MCF 10A (cell line): ENCODE measurements around the gene SP6. TPM values are rescaled to one million over a fixed set of nuclear protein-coding genes. Genes with fewer than 3 reads are reported as not detected.
A peak's percentile ranks its signal among the peaks of the same experiment; 100 is the strongest.

Experiments
- BruUV-seq: library from RNA; stranded (reverse); fragments of 400-500 nt; replicated peaks from 2 replicates; lab custom pipeline; 2021; lab: Mats Ljungman, UMichigan
- CTCF ChIA-PET: fragments of 300-600 bp; sonication (Branson Sonifier 250); formaldehyde crosslinking; extraction: SDS; loops from one replicate; lab custom pipeline; 2021; ENCODE audit warnings: antibody characterized with exemption, inconsistent platforms; lab: Yijun Ruan, JAX
- POLR2A ChIA-PET: fragments of 300-600, 350-650 bp; sonication (Branson Sonifier 250); formaldehyde crosslinking; extraction: SDS; loops from one replicate; lab custom pipeline; 2020; ENCODE audit warnings: antibody characterized with exemption, inconsistent platforms; lab: Yijun Ruan, JAX
- DNase-seq: peaks from one replicate; pipeline ENCODE4 v3.0.0-alpha.2; 2018; ENCODE audit not compliant: unreplicated experiment
- H3K27ac Mint-ChIP-seq: one replicate; pipeline ENCODE4 v1.8.0; 2022; ENCODE audit warnings: mild to moderate bottlenecking, low read depth, mixed read lengths; ENCODE audit not compliant: unreplicated experiment
- H3K27me3 Mint-ChIP-seq: one replicate; pipeline ENCODE4 v1.8.0; 2022; ENCODE audit warnings: mixed read lengths; ENCODE audit not compliant: insufficient read depth, unreplicated experiment
- H3K36me3 Mint-ChIP-seq: one replicate; pipeline ENCODE4 v1.8.0; 2022; ENCODE audit warnings: mild to moderate bottlenecking, moderate library complexity, mixed read lengths; ENCODE audit not compliant: insufficient read depth, unreplicated experiment
- H3K4me1 Mint-ChIP-seq: one replicate; pipeline ENCODE4 v1.8.0; 2022; ENCODE audit warnings: mixed read lengths; ENCODE audit not compliant: insufficient read depth, unreplicated experiment
- H3K4me3 Mint-ChIP-seq: one replicate; pipeline ENCODE4 v1.8.0; 2022; ENCODE audit warnings: mild to moderate bottlenecking, moderate library complexity, mixed read lengths; ENCODE audit not compliant: unreplicated experiment
- H3K9me3 Mint-ChIP-seq: one replicate; pipeline ENCODE4 v1.8.0; 2022; ENCODE audit warnings: mixed read lengths; ENCODE audit not compliant: unreplicated experiment
- CTCF ChIP-seq: fragments of 200-600 bp; IDR thresholded peaks from one replicate; pipeline ENCODE4 v1.8.0; 2022; ENCODE audit warnings: antibody characterized with exemption, mild to moderate bottlenecking; ENCODE audit not compliant: unreplicated experiment
- intact Hi-C: fragments of 100-400 bp; cut with micrococcal nuclease; formaldehyde crosslinking; loops from 2 replicates; pipeline ENCODE4 v1.14.1; 2022
- total RNA-seq: library from RNA; stranded (reverse); gene quantifications from 2 replicates; pipeline ENCODE4 v1.2.3, GENCODE V29; 2022

The SP6 gene
- total RNA-seq, 1 experiment from 2014 or later = 1.5 TPM

- CTCF ChIA-PET = interaction anchor here (0.5 to 15.4 kb wide), 11 partner anchors 10 to 149 kb away, joined by 3 to 523 read pairs (median 4); partner anchors contain the start of genes SCRN2 and SP6
- BruUV-seq = TSS peak; percentile 70
- H3K36me3 Mint-ChIP-seq = peaks cover 10% of the 10 kb centered on the region
These were observed 44.4 kb upstream of the SP6 start for GRCh38 chr17:47895347-47895855.

GRCh38 chr17:47894498-47895346 lies 43.8 kb upstream of the SP6 start:
- H3K9me3 Mint-ChIP-seq = no peaks in the 10 kb centered on the region
- no peaks in the 10 kb centered on the region for H3K27me3 Mint-ChIP-seq
- peaks cover 26% of the 10 kb centered on the region for H3K4me1 Mint-ChIP-seq
- no TSS peak for BruUV-seq
- H3K27ac Mint-ChIP-seq = peak overlapping the region; percentile 100
- intact Hi-C loops = no loop called here
- ChIA-PET CTCF (interaction anchor here (0.5 to 15.4 kb wide), 10 partner anchors 10 to 604 kb away, joined by 3 to 523 read pairs (median 4); partner anchors contain the start of genes SCRN2 and SP6), POLR2A (interaction anchor here (0.6 to 9.4 kb wide), 38 partner anchors 8 to 1613 kb away, joined by 3 to 178 read pairs (median 6); partner anchors contain the start of genes CDK5RAP3, KPNB1, LRRC46 and MRPL10)
- peak overlapping the region; percentile 97 for H3K4me3 Mint-ChIP-seq
- no peak for DNase-seq
- TF ChIP-seq CTCF = no peak
- peaks cover 10% of the 10 kb centered on the region for H3K36me3 Mint-ChIP-seq

More at GRCh38 chr17:47895347-47895855, 44.4 kb upstream of the SP6 start:
- no peak for DNase-seq
- H3K27me3 Mint-ChIP-seq = no peaks in the 10 kb centered on the region
- POLR2A ChIA-PET = interaction anchor here (0.5 to 9.4 kb wide), 47 partner anchors 9 to 760 kb away, joined by 3 to 178 read pairs (median 5); partner anchors contain the start of genes CDK5RAP3, KPNB1, LRRC46 and MRPL10
- peak overlapping the region; percentile 97 for H3K4me3 Mint-ChIP-seq
- peaks cover 26% of the 10 kb centered on the region for H3K4me1 Mint-ChIP-seq
- TF ChIP-seq CTCF = no peak
- no peaks in the 10 kb centered on the region for H3K9me3 Mint-ChIP-seq
- H3K27ac Mint-ChIP-seq = peak overlapping the region; percentile 100
- intact Hi-C loops = no loop called here

GRCh38 chr17:47891545-47892088 lies 40.7 kb upstream of the SP6 start:
- no TSS peak for BruUV-seq
- Mint-ChIP-seq H3K9me3 (no peaks in the 10 kb centered on the region), H3K27me3 (no peaks in the 10 kb centered on the region), H3K27ac (no peak overlapping the region), H3K36me3 (peaks cover 10% of the 10 kb centered on the region), H3K4me3 (no peak overlapping the region), H3K4me1 (peaks cover 15% of the 10 kb centered on the region)
- intact Hi-C loops = no loop called here
- TF ChIP-seq CTCF = no peak
- CTCF ChIA-PET = interaction anchor here (0.5 to 15.4 kb wide), 13 partner anchors 10 to 286 kb away, joined by 3 to 523 read pairs (median 4); partner anchors contain the start of genes PNPO, SCRN2 and SP6
- no peak for DNase-seq
- POLR2A ChIA-PET = interaction anchor here (0.5 to 9.4 kb wide), 2 partner anchors 49 to 128 kb away, joined by 3 to 178 read pairs; partner anchors contain the start of gene SCRN2
